Fibroblast of lung (primary cell): ENCODE data around the gene NAA15. TPM values are rescaled to one million over a fixed set of nuclear protein-coding genes. Genes with fewer than 3 reads are reported as not detected.
A peak's percentile ranks its signal among the peaks of the same experiment; 100 is the strongest.

Source experiments
- DNase-seq, 2 donors: peaks; one replicate each; pipeline versions ENCODE4 v3.0.0 to v3.0.0-alpha.2; 2010; ENCODE audit warnings: low read depth in 2 of 2
- H2AFZ ChIP-seq: 2 replicates; pipeline ENCODE4 v1.5.1; 2012; ENCODE audit warnings: low read length, control low read depth, inconsistent platforms
- H3K27ac ChIP-seq: 2 replicates; pipeline ENCODE4 v1.5.1; 2011; ENCODE audit warnings: low read length, control low read depth; ENCODE audit not compliant: insufficient read depth
- H3K27me3 ChIP-seq: 2 replicates; pipeline ENCODE4 v1.5.1; 2011; ENCODE audit warnings: mild to moderate bottlenecking, low read length; ENCODE audit not compliant: control insufficient read depth, insufficient read depth
- H3K36me3 ChIP-seq: 2 replicates; pipeline ENCODE4 v1.5.1; 2011; ENCODE audit warnings: low read length; ENCODE audit not compliant: control insufficient read depth, insufficient read depth
- H3K4me1 ChIP-seq: 2 replicates; pipeline ENCODE4 v1.5.1; 2011; ENCODE audit warnings: low read length; ENCODE audit not compliant: control insufficient read depth, insufficient read depth; ENCODE audit errors: extremely low read depth
- H3K4me2 ChIP-seq: 2 replicates; pipeline ENCODE4 v1.5.1; 2011; ENCODE audit warnings: low read length, control low read depth; ENCODE audit not compliant: insufficient read depth; ENCODE audit errors: extremely low read depth
- H3K4me3 ChIP-seq, 4 experiments: fragments of 200-600 bp in 1 of 4; sonication (generic) in 1 of 4; replicated peaks in 1 of 4; 2 replicates each; pipeline ENCODE4 v1.5.1; 2011 to 2016; ENCODE audit warnings: low read length in 4 of 4, low read depth in 3 of 4, mild to moderate bottlenecking in 3 of 4, control low read depth in 2 of 4, inconsistent platforms in 1 of 4, mixed read lengths in 1 of 4; ENCODE audit not compliant: insufficient read depth in 1 of 4; ENCODE audit errors: control extremely low read depth in 1 of 4
- H3K79me2 ChIP-seq: 2 replicates; pipeline ENCODE4 v1.5.1; 2012; ENCODE audit warnings: mild to moderate bottlenecking, low read length, inconsistent platforms; ENCODE audit not compliant: control insufficient read depth, insufficient read depth
- H3K9ac ChIP-seq: 2 replicates; pipeline ENCODE4 v1.5.1; 2011; ENCODE audit warnings: mild to moderate bottlenecking, low read length, control low read depth; ENCODE audit not compliant: insufficient read depth
- H3K9me3 ChIP-seq: 2 replicates; pipeline ENCODE4 v1.5.1; 2012; ENCODE audit warnings: low read depth, low read length; ENCODE audit not compliant: control insufficient read depth, insufficient read depth
- H4K20me1 ChIP-seq: 2 replicates; pipeline ENCODE4 v1.5.1; 2011; ENCODE audit warnings: low read length; ENCODE audit not compliant: control insufficient read depth, insufficient read depth; ENCODE audit errors: extremely low read depth
- EZH2 ChIP-seq: IDR thresholded peaks from 2 replicates; pipeline ENCODE4 v1.5.1; 2012; ENCODE audit warnings: low read length, control low read depth, mild to moderate bottlenecking; ENCODE audit errors: missing control alignments
- polyA plus RNA-seq, 2 donors: library from polyadenylated mRNA; depleted of rRNA in 1 of 2; stranded (reverse) in 1 of 2; unstranded in 1 of 2; fragments of >200 nt; gene quantifications; 2 replicates each; pipeline ENCODE4 v1.2.1, GENCODE V29; 2011 to 2012; ENCODE audit warnings: missing spikeins in 1 of 2
- total RNA-seq: library from RNA; depleted of rRNA; stranded (reverse); fragments of >200 nt; gene quantifications from 2 replicates; pipeline ENCODE4 v1.2.1, GENCODE V29; 2014
- TF ChIP-seq, protein P1 (sequence below), 2 donors: IDR thresholded peaks in 1 of 2; conservative IDR thresholded peaks in 1 of 2; 1 replicate in 1 of 2; 2 replicates in 1 of 2; pipeline ENCODE4 v1.5.1; 2011 to 2012; ENCODE audit warnings: low read length in 2 of 2, control low read depth in 1 of 2, inconsistent platforms in 1 of 2, low read depth in 1 of 2, mild to moderate bottlenecking in 1 of 2

NAA15 gene
- total and polyA plus RNA-seq, 2 donors (not counting 1 experiment from before 2014, with no cell fraction given), result 25.4 to 28.9 TPM

- peak overlapping the region; percentile 41 for H2AFZ ChIP-seq
- no peaks in the 10 kb centered on the region for H3K36me3 ChIP-seq
- peak overlapping the region; percentile 87 for H3K4me2 ChIP-seq
- peaks cover 13% of the 10 kb centered on the region for H3K4me1 ChIP-seq
- peak overlapping the region; percentile 2 to 50 (median 36) for H3K4me3 ChIP-seq
- H3K9ac ChIP-seq, result no peak overlapping the region
- H3K9me3 ChIP-seq, result no peaks in the 10 kb centered on the region
- no peak for TF ChIP-seq EZH2
- TF ChIP-seq, protein P1, sequence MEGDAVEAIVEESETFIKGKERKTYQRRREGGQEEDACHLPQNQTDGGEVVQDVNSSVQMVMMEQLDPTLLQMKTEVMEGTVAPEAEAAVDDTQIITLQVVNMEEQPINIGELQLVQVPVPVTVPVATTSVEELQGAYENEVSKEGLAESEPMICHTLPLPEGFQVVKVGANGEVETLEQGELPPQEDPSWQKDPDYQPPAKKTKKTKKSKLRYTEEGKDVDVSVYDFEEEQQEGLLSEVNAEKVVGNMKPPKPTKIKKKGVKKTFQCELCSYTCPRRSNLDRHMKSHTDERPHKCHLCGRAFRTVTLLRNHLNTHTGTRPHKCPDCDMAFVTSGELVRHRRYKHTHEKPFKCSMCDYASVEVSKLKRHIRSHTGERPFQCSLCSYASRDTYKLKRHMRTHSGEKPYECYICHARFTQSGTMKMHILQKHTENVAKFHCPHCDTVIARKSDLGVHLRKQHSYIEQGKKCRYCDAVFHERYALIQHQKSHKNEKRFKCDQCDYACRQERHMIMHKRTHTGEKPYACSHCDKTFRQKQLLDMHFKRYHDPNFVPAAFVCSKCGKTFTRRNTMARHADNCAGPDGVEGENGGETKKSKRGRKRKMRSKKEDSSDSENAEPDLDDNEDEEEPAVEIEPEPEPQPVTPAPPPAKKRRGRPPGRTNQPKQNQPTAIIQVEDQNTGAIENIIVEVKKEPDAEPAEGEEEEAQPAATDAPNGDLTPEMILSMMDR (conservative IDR thresholded peaks at IDR 0.05 in 1 of 2, IDR thresholded peaks at IDR 0.05 in 1 of 2; ENCODE audit: low read depth in 1 of 2, low read length in 2 of 2), result no peak
- H4K20me1 ChIP-seq, result no peaks in the 10 kb centered on the region
- H3K27ac ChIP-seq, result peak overlapping the region; percentile 16
- DNase-seq, result peak; percentile 77 to 79
- no peaks in the 10 kb centered on the region for H3K27me3 ChIP-seq
- no peaks in the 10 kb centered on the region for H3K79me2 ChIP-seq
Measured at GRCh38 chr4:139266583-139267257, 34.6 kb upstream of the NAA15 start.

- H3K27me3 ChIP-seq, result no peaks in the 10 kb centered on the region
- H3K4me2 ChIP-seq, result no peak overlapping the region
- no peaks in the 10 kb centered on the region for H4K20me1 ChIP-seq
- H3K4me3 ChIP-seq, result no peak overlapping the region
- DNase-seq, result no peak
- H3K9ac ChIP-seq, result no peak overlapping the region
- H3K9me3 ChIP-seq, result no peaks in the 10 kb centered on the region
- H3K79me2 ChIP-seq, result no peaks in the 10 kb centered on the region
- no peak overlapping the region for H2AFZ ChIP-seq
- TF ChIP-seq, protein P1 (conservative IDR thresholded peaks at IDR 0.05 in 1 of 2, IDR thresholded peaks at IDR 0.05 in 1 of 2; ENCODE audit: low read depth in 1 of 2, low read length in 2 of 2), result no peak
- TF ChIP-seq EZH2, result no peak
- H3K27ac ChIP-seq, result no peak overlapping the region
- no peaks in the 10 kb centered on the region for H3K36me3 ChIP-seq
- H3K4me1 ChIP-seq, result peaks cover 13% of the 10 kb centered on the region
Measured at GRCh38 chr4:139267301-139267700, 34.0 kb upstream of the NAA15 start.

GRCh38 chr4:139273835-139274234 is 27.5 kb upstream of the NAA15 start:
- H3K9ac ChIP-seq, result no peak overlapping the region
- H2AFZ ChIP-seq, result no peak overlapping the region

More at GRCh38 chr4:139273835-139274234, 27.5 kb upstream of the NAA15 start:
- DNase-seq, result no peak
- H3K9me3 ChIP-seq, result no peaks in the 10 kb centered on the region
- H3K4me2 ChIP-seq, result no peak overlapping the region
- H3K36me3 ChIP-seq, result no peaks in the 10 kb centered on the region
- no peaks in the 10 kb centered on the region for H4K20me1 ChIP-seq
- H3K4me1 ChIP-seq, result no peaks in the 10 kb centered on the region
- H3K27ac ChIP-seq, result no peak overlapping the region
- no peaks in the 10 kb centered on the region for H3K79me2 ChIP-seq
- H3K27me3 ChIP-seq, result no peaks in the 10 kb centered on the region
- no peak overlapping the region for H3K4me3 ChIP-seq
- TF ChIP-seq EZH2, result no peak
- TF ChIP-seq, protein P1 (conservative IDR thresholded peaks at IDR 0.05 in 1 of 2, IDR thresholded peaks at IDR 0.05 in 1 of 2; ENCODE audit: low read depth in 1 of 2, low read length in 2 of 2), result no peak
